Fibroblast of villous mesenchyme (primary cell): ENCODE data around the gene HCST. TPM values are rescaled to one million over a fixed set of nuclear protein-coding genes. Genes with fewer than 3 reads are reported as not detected.

ENCODE experiments used
- DNase-seq: peaks from one replicate; pipeline ENCODE4 v3.0.0-alpha.2; 2010; ENCODE audit warnings: low read depth
- H3K4me3 ChIP-seq: 2 replicates; pipeline ENCODE4 v1.5.1; 2011; ENCODE audit warnings: low read depth, mild to moderate bottlenecking, low read length
- CTCF ChIP-seq: IDR thresholded peaks from 2 replicates; pipeline ENCODE4 v1.5.1; 2012; ENCODE audit warnings: low read depth, mild to moderate bottlenecking, low read length; ENCODE audit not compliant: insufficient read depth
- total RNA-seq: library from RNA; depleted of rRNA; stranded (reverse); fragments of >200 nt; gene quantifications from 2 replicates; pipeline ENCODE4 v1.2.3, GENCODE V29; 2012

HCST gene
- total RNA-seq, 1 donor, result 0.43 TPM

DNA sequence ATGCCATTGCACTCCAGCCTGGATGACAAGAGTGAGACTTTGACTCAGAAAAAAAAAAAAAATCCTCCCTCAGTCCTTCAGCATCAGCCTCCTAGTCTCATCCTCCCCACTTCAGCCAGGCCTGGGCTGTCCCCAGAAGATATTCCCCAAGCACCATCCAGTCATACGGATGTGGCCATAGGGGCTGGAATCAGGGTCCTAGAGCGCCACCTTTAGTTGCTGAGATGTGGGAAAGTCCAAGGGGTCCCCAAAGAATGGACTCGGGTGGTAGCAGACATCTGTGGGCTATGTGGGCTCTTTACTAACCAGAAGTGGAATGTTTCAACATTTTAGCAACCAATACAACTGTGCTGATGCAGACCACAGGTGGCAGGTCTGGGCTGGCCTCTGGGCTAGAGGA, 8.8 kb downstream of the HCST start:
- no peak for TF ChIP-seq CTCF
- H3K4me3 ChIP-seq, result no peak overlapping the region
- DNase-seq, result no peak

DNA sequence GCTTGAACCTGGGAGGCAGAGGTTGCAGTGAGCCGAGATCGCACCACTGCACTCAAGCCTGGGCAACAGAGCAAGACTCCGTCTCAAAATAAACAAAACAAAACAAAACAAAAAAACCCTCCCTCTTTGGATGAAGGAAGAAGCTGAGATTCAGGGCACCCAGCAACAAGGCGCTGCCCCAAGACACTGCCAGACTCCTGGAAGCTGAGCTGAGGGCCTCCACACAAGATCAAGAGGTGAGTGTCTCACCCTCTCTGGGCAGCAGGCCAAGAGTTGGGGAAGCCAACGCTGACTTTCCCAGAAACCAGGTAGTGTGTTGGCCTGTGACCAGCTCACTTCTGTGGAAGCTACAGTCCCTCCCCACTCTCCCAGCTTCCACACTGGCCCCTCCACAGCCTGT, 9.5 kb downstream of the HCST start:
- H3K4me3 ChIP-seq, result no peak overlapping the region
- no peak for TF ChIP-seq CTCF
- DNase-seq, result no peak

DNA sequence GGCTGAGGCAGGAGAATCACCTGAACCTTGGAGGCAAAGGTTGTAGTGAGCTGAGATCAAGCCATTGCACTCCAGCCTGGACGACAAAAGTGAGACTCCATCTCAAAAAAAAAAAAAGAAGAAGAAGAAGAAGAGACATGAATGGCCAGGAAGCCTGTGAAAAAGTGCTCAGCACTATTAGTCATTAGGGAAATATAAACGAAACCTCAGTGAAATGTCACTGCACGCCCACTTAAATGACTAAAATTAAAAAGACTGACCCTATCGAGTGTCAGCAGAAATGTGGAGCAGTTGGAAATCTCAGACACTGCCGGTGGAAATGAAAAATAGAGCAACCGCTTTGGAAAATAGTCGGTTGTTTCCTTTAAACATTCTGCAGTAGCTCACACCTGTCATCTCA, 11.3 kb downstream of the HCST start:
- H3K4me3 ChIP-seq, result no peak overlapping the region
- no peak for TF ChIP-seq CTCF
- no peak for DNase-seq

DNA sequence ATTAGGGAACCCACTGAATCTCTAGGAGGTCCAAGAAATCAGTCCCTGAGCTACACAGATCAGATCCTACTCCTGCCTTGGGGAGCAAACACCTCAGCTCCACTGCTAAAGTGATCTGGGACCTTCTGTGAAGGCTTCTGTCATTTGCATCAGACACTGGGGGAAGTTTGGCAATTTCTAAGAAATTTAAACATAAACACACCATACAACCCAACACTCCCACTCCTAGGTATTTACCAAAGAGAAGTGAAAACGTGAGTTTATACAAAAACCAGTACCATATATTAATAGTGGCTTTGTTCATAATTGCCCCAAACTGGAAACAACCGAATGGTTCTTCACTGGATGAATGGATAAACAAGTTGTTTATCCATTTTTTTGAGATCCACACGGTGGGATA, 13.1 kb downstream of the HCST start:
- TF ChIP-seq CTCF, result no peak
- no peak for DNase-seq
- no peak overlapping the region for H3K4me3 ChIP-seq

DNA sequence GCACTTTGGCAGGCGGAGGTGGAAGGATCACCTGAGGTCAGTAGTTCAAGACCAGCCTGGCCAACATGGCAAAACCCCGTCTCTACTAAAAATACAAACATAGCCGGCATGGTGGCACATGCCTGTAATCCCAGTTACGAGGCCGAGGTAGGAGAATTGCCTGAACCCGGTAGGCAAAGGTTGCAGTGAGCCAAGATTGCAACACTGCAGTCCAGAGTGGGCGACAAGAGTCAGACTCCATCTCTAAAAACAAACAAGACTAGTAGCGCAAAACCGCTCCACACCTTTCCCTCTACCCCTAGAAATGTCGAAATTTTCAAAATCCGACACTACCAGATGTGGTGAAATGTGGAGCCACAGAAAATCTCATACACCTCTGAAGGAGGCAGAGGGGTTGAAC, 17.0 kb downstream of the HCST start:
- H3K4me3 ChIP-seq, result no peak overlapping the region
- TF ChIP-seq CTCF, result no peak
- no peak for DNase-seq

GRCh38 chr19:35921012-35921411, 18.7 kb downstream of the HCST start:
- DNase-seq, result no peak
- no peak for TF ChIP-seq CTCF
- no peak overlapping the region for H3K4me3 ChIP-seq

GRCh38 chr19:35925501-35925900, 23.2 kb downstream of the HCST start:
- TF ChIP-seq CTCF, result no peak
- H3K4me3 ChIP-seq, result no peak overlapping the region
- DNase-seq, result no peak
